Suprapubic skin (tissue), 4 donors: ENCODE data around the gene RBPMS2. TPM values are rescaled to one million over a fixed set of nuclear protein-coding genes. Genes with fewer than 3 reads are reported as not detected.

Source experiments
- DNase-seq, 2 donors: peaks; one replicate each; pipeline ENCODE4 v3.0.0-alpha.2; 2019; ENCODE audit warnings: low spot score in 2 of 2
- H3K27ac ChIP-seq: fragments of 200-600 bp; sonication (generic); one replicate; pipeline ENCODE4 v1.5.1; 2019
- H3K27me3 ChIP-seq: fragments of 200-600 bp; sonication (generic); one replicate; pipeline ENCODE4 v1.5.1; 2019
- H3K36me3 ChIP-seq: fragments of 200-600 bp; sonication (generic); one replicate; pipeline ENCODE4 v1.5.1; 2019
- H3K4me1 ChIP-seq: fragments of 200-600 bp; sonication (generic); one replicate; pipeline ENCODE4 v1.5.1; 2019
- H3K4me3 ChIP-seq: fragments of 200-600 bp; sonication (generic); one replicate; pipeline ENCODE4 v1.5.1; 2019; ENCODE audit warnings: mild to moderate bottlenecking
- H3K9me3 ChIP-seq: fragments of 200-600 bp; sonication (generic); one replicate; pipeline ENCODE4 v1.5.1; 2019
- CTCF ChIP-seq, 2 donors: fragments of 200-600 bp in 1 of 2; fragments of 450-650 bp in 1 of 2; sonication (generic) in 1 of 2; IDR thresholded peaks; one replicate each; pipeline ENCODE4 v1.5.1; 2016 to 2019; ENCODE audit warnings: antibody characterized with exemption in 2 of 2, mild to moderate bottlenecking in 1 of 2, moderate library complexity in 1 of 2
- EP300 ChIP-seq: sonication (generic); formaldehyde crosslinking; IDR thresholded peaks from one replicate; pipeline ENCODE4 v1.6.1; 2017; ENCODE audit warnings: antibody characterized with exemption
- POLR2A ChIP-seq, 2 donors: fragments of 450-650 bp; IDR thresholded peaks; one replicate each; pipeline ENCODE4 v1.6.1; 2017; ENCODE audit warnings: antibody characterized with exemption in 2 of 2, mild to moderate bottlenecking in 2 of 2, moderate library complexity in 2 of 2
- POLR2AphosphoS5 ChIP-seq, 3 donors: sonication (generic); formaldehyde crosslinking; IDR thresholded peaks; one replicate each; pipeline ENCODE4 v1.6.1; 2017; ENCODE audit warnings: antibody characterized with exemption in 3 of 3
- WGBS: methylation state at CpG from one replicate; pipeline ENCODE4 v1.1.5; 2018; 5-methylcytosine and 5-hydroxymethylcytosine counted together
- total RNA-seq, 4 donors: library from RNA; depleted of rRNA; stranded (reverse); fragments of >200 nt; gene quantifications; one replicate each; pipeline ENCODE4 v1.1.0, GENCODE V29; 2016

Gene RBPMS2
- total RNA-seq, 4 donors from 2014 or later: 0.68 to 1.1 (median 0.79) TPM

GRCh38 chr15:64780600-64781156 is 5.3 kb upstream of the RBPMS2 start:
- no peak for DNase-seq
- 90% methylated on average over 7 of the region's 8 CpGs for WGBS
- peaks cover 5% of the 10 kb centered on the region for H3K4me1 ChIP-seq
- no peak for TF ChIP-seq POLR2A (IDR thresholded peaks at IDR 0.05)
- TF ChIP-seq POLR2AphosphoS5 (IDR thresholded peaks at IDR 0.05): no peak
- no peak for TF ChIP-seq EP300
- no peak for TF ChIP-seq CTCF (IDR thresholded peaks at IDR 0.05)
- H3K4me3 ChIP-seq: no peak overlapping the region
- H3K27ac ChIP-seq: no peak overlapping the region
- no peaks in the 10 kb centered on the region for H3K9me3 ChIP-seq
- peaks cover 2% of the 10 kb centered on the region for H3K27me3 ChIP-seq
- no peaks in the 10 kb centered on the region for H3K36me3 ChIP-seq

- 100% methylated on average over 1 of the region's 1 CpG for WGBS
- no peak for TF ChIP-seq EP300
- Histone ChIP-seq H3K4me1 (peaks cover 9% of the 10 kb centered on the region), H3K9me3 (no peaks in the 10 kb centered on the region), H3K4me3 (no peak overlapping the region), H3K27me3 (peaks cover 9% of the 10 kb centered on the region), H3K27ac (no peak overlapping the region), H3K36me3 (no peaks in the 10 kb centered on the region)
- no peak for DNase-seq
Measured at GRCh38 chr15:64779630-64780029, 4.2 kb upstream of the RBPMS2 start.

- no peak overlapping the region for H3K4me3 ChIP-seq
- TF ChIP-seq POLR2A (IDR thresholded peaks at IDR 0.05) (no peak), POLR2AphosphoS5 (IDR thresholded peaks at IDR 0.05) (no peak), EP300 (no peak), CTCF (IDR thresholded peaks at IDR 0.05) (no peak)
- H3K4me1 ChIP-seq: peaks cover 11% of the 10 kb centered on the region
- 54% methylated on average over 2 of the region's 2 CpGs for WGBS
- peaks cover 13% of the 10 kb centered on the region for H3K27me3 ChIP-seq
- H3K36me3 ChIP-seq: no peaks in the 10 kb centered on the region
- no peak overlapping the region for H3K27ac ChIP-seq
- DNase-seq: no peak
- no peaks in the 10 kb centered on the region for H3K9me3 ChIP-seq
Measured at GRCh38 chr15:64779024-64779423, 3.6 kb upstream of the RBPMS2 start.

- 59% methylated on average over 23 of the region's 25 CpGs for WGBS
- Histone ChIP-seq H3K27ac (no peak overlapping the region), H3K9me3 (no peaks in the 10 kb centered on the region), H3K36me3 (no peaks in the 10 kb centered on the region), H3K27me3 (peaks cover 17% of the 10 kb centered on the region), H3K4me1 (peaks cover 11% of the 10 kb centered on the region), H3K4me3 (peak overlapping the region; percentile 74)
- no peak for DNase-seq
- no peak for TF ChIP-seq EP300
Measured at GRCh38 chr15:64776402-64776786, 1.0 kb upstream of the RBPMS2 start.

GRCh38 chr15:64774629-64775493 is 528 bp downstream of the RBPMS2 start:
- no peak for DNase-seq
- Histone ChIP-seq H3K27me3 (peaks cover 17% of the 10 kb centered on the region), H3K27ac (peak overlapping the region; percentile 60), H3K4me3 (peak overlapping the region; percentile 74), H3K9me3 (no peaks in the 10 kb centered on the region), H3K4me1 (peaks cover 11% of the 10 kb centered on the region), H3K36me3 (no peaks in the 10 kb centered on the region)
- TF ChIP-seq CTCF (IDR thresholded peaks at IDR 0.05) (no peak), EP300 (no peak), POLR2A (IDR thresholded peaks at IDR 0.05) (no peak), POLR2AphosphoS5 (IDR thresholded peaks at IDR 0.05) (no peak)
- under 1% methylated on average over 26 of the region's 115 CpGs for WGBS

- no peaks in the 10 kb centered on the region for H3K9me3 ChIP-seq
- WGBS: 84% methylated on average over 19 of the region's 21 CpGs
- peak overlapping the region; percentile 74 for H3K4me3 ChIP-seq
- H3K4me1 ChIP-seq: peaks cover 11% of the 10 kb centered on the region
- H3K36me3 ChIP-seq: no peaks in the 10 kb centered on the region
- H3K27ac ChIP-seq: no peak overlapping the region
- peaks cover 17% of the 10 kb centered on the region for H3K27me3 ChIP-seq
- no peak for DNase-seq
- no peak for TF ChIP-seq POLR2A (IDR thresholded peaks at IDR 0.05)
- TF ChIP-seq POLR2AphosphoS5 (IDR thresholded peaks at IDR 0.05): no peak
- no peak for TF ChIP-seq CTCF (IDR thresholded peaks at IDR 0.05)
- no peak for TF ChIP-seq EP300
Measured at GRCh38 chr15:64774037-64774628, 1.3 kb downstream of the RBPMS2 start.
